ENCODE data around the gene BBLN. TPM values are rescaled to one million over a fixed set of nuclear protein-coding genes. Genes with fewer than 3 reads are reported as not detected.

BBLN gene
- total RNA-seq, 1 experiment from 2014 or later: 70.4 TPM

- Mint-ChIP-seq H3K36me3 (ENCODE audit: insufficient read depth, unreplicated experiment) (peaks cover 67% of the 10 kb centered on the region), H3K4me3 (ENCODE audit: unreplicated experiment) (no peak overlapping the region), H3K9me3 (ENCODE audit: unreplicated experiment) (no peaks in the 10 kb centered on the region), H3K27me3 (ENCODE audit: insufficient read depth, unreplicated experiment) (no peaks in the 10 kb centered on the region), H3K4me1 (ENCODE audit: insufficient read depth, unreplicated experiment) (peaks cover 2% of the 10 kb centered on the region), H3K27ac (ENCODE audit: low read depth, unreplicated experiment) (no peak overlapping the region)
- intact Hi-C loops (cut with micrococcal nuclease): no loop called here
- no TSS peak for BruUV-seq (replicated peaks)
- no peak for TF ChIP-seq CTCF (IDR thresholded peaks at IDR 0.05; ENCODE audit: unreplicated experiment)
- ChIA-PET CTCF (no interaction called here), POLR2A (interaction anchor here (0.6 to 0.7 kb wide), 2 partner anchors 41 to 155 kb away, joined by 3 to 5 read pairs; partner anchors contain the start of gene TRUB2)
- DNase-seq (ENCODE audit: unreplicated experiment): no peak
Measured at GRCh38 chr9:128167209-128167608, 7.1 kb downstream of the BBLN start.

DNA sequence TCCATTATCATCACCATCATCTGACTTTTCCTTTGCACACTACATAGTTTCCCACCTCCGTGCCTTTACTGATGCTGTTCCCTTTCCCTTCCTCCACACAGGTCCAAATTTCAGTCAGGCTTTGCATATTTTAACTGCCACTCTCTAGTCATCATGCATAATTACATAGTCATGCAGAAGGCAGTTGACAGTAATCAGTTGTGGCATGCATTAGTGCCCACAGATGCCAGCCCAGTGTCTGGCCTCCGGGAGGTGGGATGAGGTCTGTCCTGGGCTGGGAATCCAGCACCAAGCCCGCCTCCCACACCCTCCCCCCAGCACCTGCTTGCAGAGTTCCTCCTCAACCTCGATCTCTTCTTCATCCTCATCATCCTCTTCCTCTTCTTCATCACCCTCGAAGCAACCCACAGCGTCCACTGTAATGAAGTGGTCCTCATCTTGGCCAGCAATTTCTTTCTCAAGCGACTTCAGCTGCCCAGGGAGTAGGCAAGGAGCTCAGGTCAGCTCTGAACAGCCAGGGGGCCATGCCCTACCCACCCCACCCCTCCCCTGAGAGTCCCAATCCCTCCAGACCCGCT, 8.8 kb downstream of the BBLN start:
- ChIA-PET CTCF (interaction anchor here (0.5 kb wide), 1 partner anchor 367 kb away, joined by 3 read pairs; no protein-coding TSS in a partner anchor), POLR2A (no interaction called here)
- no TSS peak for BruUV-seq (replicated peaks)
- Mint-ChIP-seq H3K4me1 (ENCODE audit: insufficient read depth, unreplicated experiment) (no peaks in the 10 kb centered on the region), H3K27ac (ENCODE audit: low read depth, unreplicated experiment) (no peak overlapping the region), H3K36me3 (ENCODE audit: insufficient read depth, unreplicated experiment) (peaks cover 58% of the 10 kb centered on the region), H3K27me3 (ENCODE audit: insufficient read depth, unreplicated experiment) (no peaks in the 10 kb centered on the region), H3K9me3 (ENCODE audit: unreplicated experiment) (no peaks in the 10 kb centered on the region), H3K4me3 (ENCODE audit: unreplicated experiment) (no peak overlapping the region)
- DNase-seq (ENCODE audit: unreplicated experiment): no peak
- TF ChIP-seq CTCF (IDR thresholded peaks at IDR 0.05; ENCODE audit: unreplicated experiment): no peak
- intact Hi-C loops (cut with micrococcal nuclease): no loop called here

DNA sequence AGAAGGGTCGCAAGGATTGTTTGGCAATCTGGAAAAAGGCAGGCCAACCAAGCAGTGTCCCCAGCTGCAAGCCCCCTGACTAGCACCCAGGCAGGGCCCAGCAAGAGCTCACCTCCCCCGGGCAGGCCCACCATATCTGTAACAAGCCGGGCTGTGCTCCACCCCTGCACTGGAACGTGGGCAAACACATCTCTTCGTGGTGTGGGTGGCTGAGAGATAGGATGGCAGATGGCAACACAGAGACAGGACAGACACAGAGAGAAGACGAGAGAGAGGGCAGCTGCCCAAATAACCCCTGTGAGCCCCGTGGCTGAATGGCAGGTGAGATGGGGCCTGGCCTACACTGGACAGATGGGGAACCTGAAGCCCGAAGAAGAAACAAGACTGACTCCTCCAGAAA, 9.4 kb downstream of the BBLN start:
- ChIA-PET CTCF (interaction anchor here (0.5 to 0.7 kb wide), 2 partner anchors 8 to 367 kb away, joined by 3 read pairs; no protein-coding TSS in a partner anchor), POLR2A (interaction anchor here (0.6 to 1.1 kb wide), 2 partner anchors 10 to 108 kb away, joined by 5 to 7 read pairs; partner anchors contain the start of gene BBLN)
- TF ChIP-seq CTCF (IDR thresholded peaks at IDR 0.05; ENCODE audit: unreplicated experiment): no peak
- H3K9me3 Mint-ChIP-seq (ENCODE audit: unreplicated experiment): no peaks in the 10 kb centered on the region
- H3K4me1 Mint-ChIP-seq (ENCODE audit: insufficient read depth, unreplicated experiment): no peaks in the 10 kb centered on the region
- no peak for DNase-seq (ENCODE audit: unreplicated experiment)
- H3K27ac Mint-ChIP-seq (ENCODE audit: low read depth, unreplicated experiment): no peak overlapping the region
- peaks cover 57% of the 10 kb centered on the region for H3K36me3 Mint-ChIP-seq (ENCODE audit: insufficient read depth, unreplicated experiment)
- no TSS peak for BruUV-seq (replicated peaks)
- no peaks in the 10 kb centered on the region for H3K27me3 Mint-ChIP-seq (ENCODE audit: insufficient read depth, unreplicated experiment)
- intact Hi-C loops (cut with micrococcal nuclease): no loop called here
- H3K4me3 Mint-ChIP-seq (ENCODE audit: unreplicated experiment): no peak overlapping the region

GRCh38 chr9:128169925-128170324, 9.9 kb downstream of the BBLN start:
- peaks cover 53% of the 10 kb centered on the region for H3K36me3 Mint-ChIP-seq (ENCODE audit: insufficient read depth, unreplicated experiment)
- H3K27me3 Mint-ChIP-seq (ENCODE audit: insufficient read depth, unreplicated experiment): no peaks in the 10 kb centered on the region
- CTCF ChIA-PET: interaction anchor here (0.7 kb wide), 1 partner anchor 9 kb away, joined by 3 read pairs; no protein-coding TSS in a partner anchor

More at GRCh38 chr9:128169925-128170324, 9.9 kb downstream of the BBLN start:
- POLR2A ChIA-PET: interaction anchor here (0.6 to 1.1 kb wide), 2 partner anchors 10 to 107 kb away, joined by 5 to 7 read pairs; partner anchors contain the start of gene BBLN
- no TSS peak for BruUV-seq (replicated peaks)
- no peak for DNase-seq (ENCODE audit: unreplicated experiment)
- TF ChIP-seq CTCF (IDR thresholded peaks at IDR 0.05; ENCODE audit: unreplicated experiment): no peak
- Mint-ChIP-seq H3K9me3 (ENCODE audit: unreplicated experiment) (no peaks in the 10 kb centered on the region), H3K27ac (ENCODE audit: low read depth, unreplicated experiment) (no peak overlapping the region), H3K4me1 (ENCODE audit: insufficient read depth, unreplicated experiment) (no peaks in the 10 kb centered on the region), H3K4me3 (ENCODE audit: unreplicated experiment) (no peak overlapping the region)
- intact Hi-C loops (cut with micrococcal nuclease): no loop called here

Measured in MCF 10A (cell line).